GM21737 (cell line): ENCODE data around the gene GLUD1.
"Not testable (repeated sequence)": the region's sequence is repeated elsewhere in the genome, so short reads cannot be mapped to it uniquely, and the experiment has no call there.

Source experiments
- ATAC-seq: cut with Tn5 transposase; IDR thresholded peaks from one replicate; pipeline ENCODE4 v1.9.1; 2021; ENCODE audit warnings: mild to moderate bottlenecking, moderate library complexity; ENCODE audit not compliant: unreplicated experiment

GLUD1 gene

DNA sequence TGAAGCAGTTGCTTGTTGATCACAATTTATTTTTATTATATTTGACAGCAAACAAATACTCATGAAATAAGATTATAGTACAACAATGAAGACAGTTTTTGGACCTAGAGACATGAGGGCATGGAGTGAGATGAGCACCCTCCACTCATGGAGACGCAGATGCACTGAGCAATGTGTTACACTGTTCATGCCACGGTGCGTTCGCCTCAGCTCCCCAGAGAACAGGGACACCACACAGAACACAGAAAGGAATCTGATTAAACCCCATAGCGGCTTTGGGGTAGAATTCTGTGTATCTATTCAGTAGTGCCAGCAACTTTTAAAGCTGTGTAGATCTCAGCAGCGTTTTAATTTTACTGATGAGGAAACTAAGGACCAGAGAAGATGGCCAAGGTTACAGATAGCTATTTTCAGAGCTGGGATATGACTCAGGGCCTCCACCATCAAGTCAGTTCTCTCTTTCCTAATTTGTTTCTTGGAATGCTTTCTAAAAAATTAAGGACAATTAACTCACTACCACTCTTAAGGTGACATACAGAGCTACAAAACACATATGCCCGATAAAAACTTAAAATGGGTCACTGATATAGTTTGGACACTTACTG lies 41.0 kb downstream of the GLUD1 start:
- no peak for ATAC-seq

DNA sequence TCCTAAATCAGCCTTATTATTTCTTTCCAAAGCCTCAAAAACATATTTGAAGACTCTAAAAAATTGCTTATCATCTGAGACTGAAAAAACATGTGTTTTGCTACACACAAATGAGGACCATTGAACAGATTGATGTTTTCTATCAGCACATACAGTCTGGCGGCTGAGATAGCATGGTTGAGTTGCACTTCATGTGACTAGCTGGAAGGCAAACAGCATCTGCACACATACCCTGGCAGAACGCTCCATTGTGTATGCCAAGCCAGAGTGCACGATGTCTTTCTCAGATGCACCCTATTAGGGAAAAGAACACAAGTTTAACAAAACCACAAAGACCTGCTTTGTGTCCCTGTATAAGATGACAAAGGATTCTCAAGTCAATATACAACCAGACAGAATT lies 41.5 kb downstream of the GLUD1 start:
- no peak for ATAC-seq

DNA sequence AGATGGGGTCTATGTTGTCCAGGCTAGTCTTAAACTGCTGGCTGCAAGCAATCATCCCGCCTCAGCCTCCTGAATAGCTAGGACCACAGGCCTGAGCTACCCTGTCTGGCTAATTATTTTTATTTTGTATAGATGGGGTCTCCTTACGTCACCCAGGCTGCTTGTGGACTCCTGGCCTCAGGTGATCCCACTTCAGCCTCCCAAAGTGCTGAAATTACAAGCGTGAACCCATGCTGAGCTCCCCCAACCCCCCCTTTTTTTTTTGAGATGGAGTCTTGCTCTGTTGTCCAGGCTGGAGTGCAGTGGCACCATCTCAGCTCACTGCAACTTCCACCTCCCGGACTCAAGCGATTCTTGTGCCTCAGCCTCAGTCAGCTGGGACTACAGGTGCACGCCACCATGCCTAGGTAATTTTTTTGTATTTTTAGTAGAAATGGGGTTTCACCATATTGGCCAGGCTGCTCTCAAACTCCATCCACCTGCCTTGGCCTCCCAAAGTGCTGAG lies 49.2 kb downstream of the GLUD1 start:
- no peak for ATAC-seq

DNA sequence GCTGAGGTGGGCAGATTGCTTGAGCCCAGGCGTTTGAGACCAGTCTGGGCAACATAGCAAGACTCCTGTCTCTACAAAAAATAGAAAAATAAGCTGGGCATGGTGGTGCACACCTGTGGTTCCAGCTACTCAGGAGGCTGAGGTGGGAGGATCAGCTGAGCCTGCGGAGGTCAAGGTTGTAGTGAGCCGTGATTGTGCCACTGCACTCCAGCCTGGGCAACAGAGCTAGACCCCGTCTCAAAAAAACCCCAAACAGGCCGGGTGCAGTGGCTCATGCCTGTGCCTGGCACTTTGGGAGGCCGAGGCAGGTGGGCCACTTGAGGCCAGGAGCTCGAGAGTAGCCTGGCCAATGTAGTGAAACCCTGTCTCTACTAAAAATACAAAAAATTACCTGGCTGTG lies 51.1 kb downstream of the GLUD1 start:
- not testable (repeated sequence) for ATAC-seq

DNA sequence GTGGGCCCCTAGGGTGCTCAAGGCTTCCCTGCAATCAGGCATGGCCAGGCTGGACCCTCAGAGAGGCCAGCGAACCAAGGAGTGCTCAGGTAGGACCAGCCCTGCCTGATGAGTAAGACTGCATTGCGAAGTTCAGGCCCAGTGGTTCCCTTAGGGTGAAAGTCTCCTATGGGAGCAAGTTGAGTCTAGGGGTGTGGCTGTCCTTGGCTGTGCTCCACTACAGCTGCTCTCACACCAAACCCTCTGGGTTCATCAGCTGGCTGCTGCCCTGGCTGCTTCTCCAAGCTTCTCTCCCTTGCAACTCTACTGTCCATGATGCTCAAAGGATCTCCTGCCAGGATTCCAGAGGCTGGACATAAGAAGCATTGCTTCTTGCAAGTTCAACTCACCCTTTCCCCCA lies 55.9 kb downstream of the GLUD1 start:
- no peak for ATAC-seq

DNA sequence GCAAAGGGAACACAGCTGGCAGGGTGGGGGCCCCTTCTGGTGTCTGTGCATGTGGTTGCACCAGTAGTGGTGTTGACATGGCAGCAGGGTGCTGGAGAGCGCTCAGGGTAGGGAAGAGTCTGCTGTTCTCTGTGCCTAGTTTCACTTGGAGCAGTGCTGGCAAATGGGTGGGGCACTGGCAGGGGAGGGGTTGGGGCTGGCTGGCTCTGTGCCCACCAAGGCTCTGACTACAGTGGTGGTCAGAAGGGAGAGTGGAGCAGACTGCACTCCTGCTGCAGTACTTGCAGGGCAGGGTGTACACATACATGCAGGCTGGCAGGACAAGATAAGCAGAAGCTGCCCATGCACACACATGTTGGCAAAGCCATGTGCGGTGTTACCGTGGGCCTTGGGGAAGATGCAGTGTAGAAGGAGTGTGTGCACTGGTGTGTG lies 56.3 kb downstream of the GLUD1 start:
- no peak for ATAC-seq

DNA sequence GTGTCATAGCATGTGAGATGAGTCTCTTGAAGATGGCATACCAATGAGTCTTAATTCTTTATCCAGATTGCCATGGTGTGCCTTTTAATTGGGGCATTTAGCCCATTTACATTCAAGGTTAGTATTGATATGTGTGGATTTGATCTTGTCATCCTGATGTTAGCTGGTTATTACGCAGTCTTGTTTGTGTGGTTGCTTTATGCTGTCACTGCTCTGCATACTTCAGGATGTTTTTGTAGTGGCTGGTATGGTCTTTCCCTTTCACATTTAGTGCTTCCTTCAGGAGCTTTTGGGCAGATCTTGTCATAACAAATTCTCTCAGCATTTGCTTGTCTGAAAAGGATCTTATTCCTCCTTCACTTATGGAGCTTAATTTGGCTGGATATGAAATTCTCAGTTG lies 58.0 kb downstream of the GLUD1 start:
- ATAC-seq = no peak

DNA sequence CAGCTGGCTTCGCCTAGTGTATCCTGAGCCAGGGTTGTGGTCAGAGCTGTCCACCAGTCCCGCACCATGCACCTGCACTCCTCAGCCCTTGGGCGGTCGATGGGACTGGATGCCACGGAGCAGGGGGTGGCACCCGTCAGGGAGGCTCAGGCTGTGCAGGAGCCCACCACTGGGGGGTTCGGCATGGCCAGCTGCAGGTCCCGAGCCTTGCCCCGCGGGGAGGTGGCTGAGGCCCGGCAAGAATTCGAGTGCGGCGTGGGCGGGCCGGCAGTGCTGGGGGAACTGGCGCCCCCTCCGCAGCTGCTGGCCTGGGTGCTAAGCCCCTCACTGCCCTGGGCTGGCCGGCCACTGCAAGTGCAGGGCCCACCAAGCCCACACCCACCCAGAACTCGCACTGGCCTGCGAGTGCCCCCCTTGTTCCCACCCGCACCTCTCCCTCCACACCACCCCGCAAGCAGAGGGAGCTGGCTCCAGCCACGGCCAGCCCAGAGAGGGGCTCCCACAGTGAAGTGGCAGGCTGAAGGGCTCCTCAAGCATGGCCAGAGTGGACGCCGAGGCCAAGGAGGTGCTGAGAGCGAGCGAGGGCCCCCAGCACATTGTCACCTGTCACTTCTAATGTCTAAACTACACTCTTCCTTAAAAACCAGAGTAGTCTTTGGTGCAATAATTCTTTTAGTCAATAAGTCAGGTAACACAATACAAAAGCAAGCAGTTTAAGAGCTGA lies 63.6 kb downstream of the GLUD1 start:
- no peak for ATAC-seq

DNA sequence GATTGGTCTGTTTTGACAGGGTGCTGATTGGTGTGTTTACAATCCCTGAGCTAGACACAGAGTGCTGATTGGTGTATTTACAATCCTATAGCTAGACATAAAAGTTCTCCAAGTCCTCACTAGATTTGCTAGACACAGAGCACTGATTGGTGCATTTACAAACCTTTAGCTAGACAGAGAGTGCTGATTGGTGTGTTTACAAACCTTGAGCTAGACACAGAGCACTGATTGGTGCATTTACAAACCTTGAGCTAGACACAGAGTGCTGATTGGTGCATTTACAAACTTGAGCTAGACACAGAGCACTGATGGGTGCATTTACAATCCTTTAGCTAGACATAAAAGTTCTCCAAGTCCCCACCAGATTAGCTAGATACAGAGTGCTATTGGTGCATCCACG lies 64.2 kb downstream of the GLUD1 start:
- ATAC-seq = not testable (repeated sequence)

DNA sequence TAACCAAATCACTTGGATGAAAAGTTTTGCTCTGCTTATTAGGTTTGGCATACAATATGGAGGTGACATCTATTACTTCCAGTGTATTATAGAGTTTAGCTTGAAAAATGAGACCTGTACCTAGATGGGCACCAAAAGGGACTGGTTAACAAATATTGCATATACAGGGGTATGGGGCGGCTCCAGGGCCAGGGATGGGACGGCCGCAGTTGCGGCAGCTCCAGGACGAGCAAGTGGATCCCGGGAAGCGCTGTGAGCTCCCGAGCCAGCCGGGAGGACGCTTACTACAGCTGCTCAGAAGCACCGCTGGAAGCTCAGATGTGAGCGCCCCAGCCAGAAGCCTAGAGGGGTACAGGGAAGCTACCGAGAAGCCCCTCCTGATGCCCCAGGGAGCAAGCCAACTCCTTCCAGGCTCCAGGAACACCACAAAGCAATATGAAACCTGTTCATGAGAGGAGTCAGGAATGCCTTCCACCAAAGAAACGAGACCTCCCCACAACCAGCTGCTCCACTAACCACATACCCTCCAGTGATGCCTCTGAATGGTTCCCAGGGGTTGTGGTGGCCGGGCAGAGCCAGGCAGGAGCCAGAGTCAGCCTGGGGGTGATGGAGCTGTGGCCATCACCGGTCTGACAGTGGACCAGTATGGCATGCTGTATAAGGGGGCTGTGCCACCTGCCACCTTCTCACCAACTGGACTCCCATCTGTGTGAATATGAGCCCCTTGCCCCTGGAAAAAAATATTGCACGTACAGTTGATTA lies 67.7 kb downstream of the GLUD1 start:
- not testable (repeated sequence) for ATAC-seq

DNA sequence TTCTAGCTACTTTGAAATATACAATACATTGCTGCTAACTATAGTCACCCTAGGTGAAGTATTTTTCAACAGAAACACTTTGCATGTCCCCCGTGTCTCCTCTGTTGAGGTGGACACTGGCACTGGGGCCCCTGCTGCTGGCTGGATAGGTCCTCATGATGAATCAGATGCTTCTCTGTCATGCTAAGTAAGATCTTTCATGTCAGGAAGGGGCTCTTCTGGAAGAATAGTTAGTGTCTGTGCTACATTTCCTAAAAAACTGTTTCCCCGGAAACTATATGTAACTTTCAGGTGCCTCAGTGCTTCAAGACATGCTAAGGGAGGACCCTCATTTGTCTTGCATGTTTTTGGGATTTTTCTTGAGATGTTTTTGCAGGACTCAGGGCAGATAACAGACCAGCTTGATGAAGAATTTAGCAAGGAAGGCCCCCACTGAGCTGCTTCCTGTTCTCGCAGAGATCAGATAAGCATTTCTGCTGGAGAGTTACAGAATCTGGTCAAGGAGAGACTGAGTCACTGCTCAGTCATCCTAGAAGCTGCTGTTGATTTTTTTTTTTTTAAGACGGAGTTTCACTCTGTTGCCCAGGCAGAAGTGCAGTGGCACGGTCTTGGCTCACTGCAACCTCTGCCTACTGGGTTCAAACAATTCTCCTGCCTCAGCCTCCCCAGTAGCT lies 69.2 kb downstream of the GLUD1 start:
- not testable (repeated sequence) for ATAC-seq

DNA sequence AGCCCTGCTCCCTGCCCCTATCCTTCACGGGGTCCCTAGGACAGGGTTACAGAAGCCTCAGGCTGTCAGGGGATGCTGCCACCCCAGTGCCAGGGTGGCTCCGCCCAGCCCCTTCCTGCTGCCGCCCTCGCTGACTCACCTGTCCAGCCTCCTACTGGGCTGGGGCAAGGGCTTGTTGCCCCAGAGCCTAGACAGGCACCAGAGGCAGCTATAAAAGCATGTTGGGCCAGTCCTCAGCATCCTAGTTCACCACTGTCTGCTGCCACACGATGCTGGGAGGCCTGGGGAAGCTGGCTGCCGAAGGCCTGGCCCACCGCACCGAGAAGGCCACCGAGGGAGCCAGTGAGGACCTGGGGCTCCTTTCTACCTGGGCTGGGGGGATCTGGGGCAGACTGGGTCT lies 74.6 kb downstream of the GLUD1 start, which contains the start of gene FAM25A:
FAM25A (plus strand) TSS at position 239 of the 400 bp plus-strand sequence; CDS start at position 270, 31 bp downstream.
- not testable (repeated sequence) for ATAC-seq

DNA sequence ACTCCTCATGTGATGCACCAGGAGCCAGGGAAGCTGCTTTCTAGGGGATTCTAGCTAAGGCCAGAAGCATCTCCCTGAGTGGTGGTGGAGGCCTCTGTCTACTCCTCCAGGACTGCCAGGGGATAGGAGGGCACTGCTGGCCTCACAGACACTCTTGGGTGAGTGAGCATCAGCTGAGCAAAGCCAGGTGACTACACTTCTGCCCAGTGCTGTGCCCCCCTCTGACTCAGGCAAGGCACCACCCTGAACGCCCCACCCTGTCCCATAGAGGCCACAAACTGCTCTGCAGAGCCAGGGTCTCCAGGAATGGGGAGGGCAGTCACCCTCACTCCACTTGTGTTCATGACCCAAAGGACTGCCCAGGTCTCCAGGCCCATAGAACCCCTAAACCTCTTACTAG lies 75.1 kb downstream of the GLUD1 start:
- not testable (repeated sequence) for ATAC-seq

DNA sequence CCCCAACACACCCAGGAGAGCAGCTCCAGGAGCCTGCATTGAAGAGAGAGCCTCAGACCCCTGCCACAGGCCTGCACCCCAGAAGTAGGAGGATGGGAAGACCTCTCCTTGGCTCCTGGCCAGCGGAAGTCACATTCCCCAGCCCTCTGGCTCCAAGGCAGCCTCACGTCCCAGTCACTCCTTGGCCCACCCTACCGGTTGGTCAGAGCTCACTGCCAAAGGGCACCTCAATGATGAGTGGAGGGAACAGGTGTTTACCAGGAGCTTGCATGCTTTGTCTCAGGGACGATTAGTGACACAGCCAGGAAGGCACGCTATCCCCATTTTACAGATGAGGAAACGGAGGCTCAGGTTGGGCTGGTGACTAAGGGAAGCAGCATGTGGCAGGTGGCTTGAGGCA lies 75.6 kb downstream of the GLUD1 start:
- not testable (repeated sequence) for ATAC-seq

DNA sequence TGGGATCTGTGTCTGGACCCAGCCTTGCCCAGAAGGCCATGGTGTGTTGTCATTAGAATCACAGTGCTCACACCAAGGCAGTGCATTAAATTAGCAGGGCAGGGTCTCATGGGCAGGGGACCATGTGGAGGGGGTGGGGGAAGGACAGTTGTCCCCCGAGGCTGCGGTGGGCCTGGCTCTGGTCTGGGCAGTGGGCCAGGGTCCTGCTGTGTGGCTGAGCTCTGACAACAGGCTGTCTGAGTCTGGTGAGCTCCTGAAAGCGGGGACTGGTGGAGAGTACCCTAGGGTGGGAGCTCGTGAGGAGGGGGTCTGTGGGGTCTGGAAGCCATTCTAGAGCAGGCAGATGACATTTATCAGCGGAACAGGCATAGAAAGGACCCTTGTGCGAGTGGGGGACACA lies 76.5 kb downstream of the GLUD1 start:
- ATAC-seq = not testable (repeated sequence)

DNA sequence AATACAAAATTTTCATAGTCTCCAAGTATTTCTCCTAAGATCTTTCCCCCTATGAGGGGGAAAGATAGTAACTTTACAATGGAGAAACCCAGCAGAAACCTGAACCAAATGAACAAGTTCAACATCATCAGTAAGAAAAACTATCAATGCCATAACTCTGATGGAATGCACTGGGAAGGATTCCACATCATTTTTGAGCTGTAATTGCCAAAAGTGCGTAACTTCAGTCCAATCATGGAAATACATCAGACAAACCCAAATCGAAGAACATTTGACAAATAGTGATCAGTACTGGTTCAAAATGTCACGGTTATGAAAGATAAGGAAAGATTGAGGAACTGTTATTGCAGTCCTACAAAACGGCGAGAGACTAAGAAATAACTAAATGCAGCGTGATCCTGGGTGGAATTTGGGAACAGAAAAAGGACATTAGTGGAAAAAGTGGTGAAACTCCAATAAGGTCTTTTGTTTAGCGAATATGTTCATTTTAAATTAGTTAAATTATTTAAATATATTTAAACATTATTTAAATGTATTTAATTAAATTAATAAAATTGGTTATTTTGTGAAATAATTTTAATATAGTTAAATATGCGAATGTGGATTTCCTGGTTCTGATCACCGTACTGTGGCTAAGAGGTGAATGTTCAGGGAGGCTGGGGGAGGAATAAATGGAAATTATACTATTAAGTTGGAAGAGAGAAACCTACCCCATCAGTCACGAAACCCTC lies 79.5 kb downstream of the GLUD1 start:
- ATAC-seq = not testable (repeated sequence)

DNA sequence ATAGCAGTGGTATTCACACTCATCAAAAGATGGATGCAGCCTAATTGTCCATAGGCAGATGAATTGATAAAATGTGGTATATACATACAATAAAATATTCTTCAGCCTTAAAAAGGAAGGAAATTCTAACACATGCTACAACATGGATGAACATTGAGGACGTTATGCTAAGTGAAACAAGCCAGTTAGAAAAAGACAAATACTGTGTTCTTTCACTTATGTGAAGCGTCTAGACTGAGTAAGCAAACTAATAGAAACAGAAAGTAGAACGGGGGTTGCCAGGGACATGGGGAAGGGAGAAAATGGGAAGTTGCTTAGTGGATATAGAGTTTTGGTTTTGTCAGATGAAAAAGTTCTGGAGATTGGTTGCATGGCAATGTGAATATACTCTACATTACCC lies 81.1 kb downstream of the GLUD1 start:
- ATAC-seq = not testable (repeated sequence)

DNA sequence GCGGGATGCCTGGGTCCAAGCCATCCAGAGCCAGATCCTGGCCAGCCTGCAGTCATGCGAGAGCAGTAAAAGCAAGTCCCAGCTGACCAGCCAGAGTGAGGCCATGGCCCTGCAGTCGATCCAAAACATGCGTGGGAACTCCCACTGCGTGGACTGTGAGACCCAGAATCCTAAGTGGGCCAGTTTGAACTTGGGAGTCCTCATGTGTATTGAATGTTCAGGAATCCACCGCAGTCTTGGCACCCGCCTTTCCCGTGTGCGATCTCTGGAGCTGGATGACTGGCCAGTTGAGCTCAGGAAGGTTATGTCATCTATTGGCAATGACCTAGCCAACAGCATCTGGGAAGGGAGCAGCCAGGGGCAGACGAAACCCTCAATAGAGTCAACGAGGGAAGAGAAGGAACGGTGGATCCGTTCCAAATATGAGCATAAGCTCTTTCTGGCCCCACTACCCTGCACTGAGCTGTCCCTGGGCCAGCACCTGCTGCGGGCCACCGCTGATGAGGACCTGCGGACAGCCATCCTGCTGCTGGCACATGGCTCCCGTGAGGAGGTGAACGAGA lies 85.4 kb downstream of the GLUD1 start:
- ATAC-seq = not testable (repeated sequence)

DNA sequence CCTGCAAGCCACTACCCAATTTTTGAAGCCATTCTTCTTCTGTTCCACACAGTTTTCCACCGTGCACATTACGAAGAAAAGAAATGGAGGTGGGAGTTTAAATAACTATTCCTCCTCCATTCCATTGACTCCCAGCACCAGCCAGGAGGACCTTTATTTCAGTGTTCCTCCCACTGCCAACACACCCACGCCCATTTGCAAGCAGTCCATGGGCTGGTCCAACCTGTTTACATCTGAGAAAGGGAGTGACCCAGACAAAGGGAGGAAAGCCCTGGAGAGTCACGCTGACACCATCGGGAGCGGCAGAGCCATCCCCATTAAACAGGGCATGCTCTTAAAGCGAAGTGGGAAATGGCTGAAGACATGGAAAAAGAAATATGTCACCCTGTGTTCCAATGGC lies 86.3 kb downstream of the GLUD1 start:
- ATAC-seq = not testable (repeated sequence)

DNA sequence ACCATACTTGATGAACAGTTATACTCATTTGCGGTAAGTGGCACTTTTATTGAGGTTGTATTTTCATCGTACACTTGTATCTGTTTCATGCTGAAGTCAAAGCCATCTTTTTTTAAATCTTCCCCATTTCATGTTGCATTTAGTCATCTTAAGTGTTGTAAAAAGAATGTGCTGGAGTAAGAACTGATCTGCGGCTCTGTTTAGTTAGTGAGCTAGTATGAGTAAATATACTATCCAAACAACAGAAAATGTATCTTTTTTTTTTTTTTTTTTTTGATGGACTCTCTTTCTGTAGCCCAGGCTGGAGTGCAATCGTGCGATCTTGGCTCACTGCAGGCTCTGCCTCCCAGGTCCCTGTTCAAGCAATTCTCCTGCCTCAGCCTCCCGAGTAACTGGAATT lies 87.0 kb downstream of the GLUD1 start:
- ATAC-seq = not testable (repeated sequence)
